NB4 (cell line): ENCODE measurements around the gene CCDC89.

Source experiments
- DNase-seq: peaks from one replicate; pipeline ENCODE4 v3.0.0; 2010; ENCODE audit warnings: low read depth
- H3K4me3 ChIP-seq: one replicate; pipeline ENCODE4 v1.5.1; 2011; ENCODE audit warnings: mild to moderate bottlenecking, low read depth, low read length, moderate library complexity
- MYC ChIP-seq: IDR thresholded peaks from 2 replicates; pipeline ENCODE4 v1.6.1; 2011; ENCODE audit warnings: low read depth, low read length
- POLR2A ChIP-seq: IDR thresholded peaks from 2 replicates; pipeline ENCODE4 v1.6.1; 2011; ENCODE audit warnings: mild to moderate bottlenecking; ENCODE audit not compliant: insufficient read length; ENCODE audit errors: extremely low read depth
- TF ChIP-seq, protein P1 (sequence below): IDR thresholded peaks from 2 replicates; pipeline ENCODE4 v1.6.1; 2011; ENCODE audit warnings: low read depth, low read length
- TF ChIP-seq, protein P2 (sequence below): IDR thresholded peaks from one replicate; pipeline ENCODE4 v1.5.1; 2012; ENCODE audit warnings: low read depth, low read length

Gene CCDC89

DNA sequence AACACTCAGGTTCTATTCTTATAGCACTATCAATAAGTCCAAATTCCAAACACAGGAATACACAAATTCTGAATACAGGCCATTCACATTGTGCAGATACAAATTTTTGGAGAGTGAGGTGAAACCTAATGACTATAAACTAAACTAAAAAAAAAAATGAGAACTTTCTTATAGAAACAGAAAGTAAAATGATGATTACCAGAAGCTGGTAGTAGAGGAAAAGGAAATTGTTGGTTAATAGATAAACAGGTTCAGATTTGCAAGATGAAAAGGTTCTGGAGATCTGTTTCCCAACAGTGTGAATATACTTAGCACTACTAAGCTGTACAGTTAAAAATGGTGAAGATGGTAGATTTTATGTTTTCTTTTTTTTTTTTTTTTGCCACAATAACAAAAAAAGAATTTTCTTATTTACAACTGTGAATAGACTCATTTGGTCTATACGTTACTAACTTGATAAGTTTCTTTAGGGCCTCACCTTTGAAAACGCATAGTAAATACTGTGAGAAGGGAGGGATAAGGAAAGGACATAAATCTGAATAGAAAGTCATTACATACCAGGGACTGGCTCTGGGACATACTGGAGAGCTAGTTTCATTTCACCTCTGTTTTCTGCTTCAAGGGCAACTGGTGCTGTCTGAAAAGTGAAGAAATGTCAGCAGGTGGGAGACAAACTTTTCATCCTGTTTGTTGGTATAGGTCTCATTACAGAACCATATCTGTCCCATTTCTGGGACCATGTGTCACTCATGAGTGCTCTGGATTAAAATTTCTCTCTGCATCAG is 14.2 kb upstream of the CCDC89 start:
- H3K4me3 ChIP-seq: no peak overlapping the region
- DNase-seq: no peak
- TF ChIP-seq, protein P1, sequence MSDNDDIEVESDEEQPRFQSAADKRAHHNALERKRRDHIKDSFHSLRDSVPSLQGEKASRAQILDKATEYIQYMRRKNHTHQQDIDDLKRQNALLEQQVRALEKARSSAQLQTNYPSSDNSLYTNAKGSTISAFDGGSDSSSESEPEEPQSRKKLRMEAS: no peak
- TF ChIP-seq MYC: no peak

DNA sequence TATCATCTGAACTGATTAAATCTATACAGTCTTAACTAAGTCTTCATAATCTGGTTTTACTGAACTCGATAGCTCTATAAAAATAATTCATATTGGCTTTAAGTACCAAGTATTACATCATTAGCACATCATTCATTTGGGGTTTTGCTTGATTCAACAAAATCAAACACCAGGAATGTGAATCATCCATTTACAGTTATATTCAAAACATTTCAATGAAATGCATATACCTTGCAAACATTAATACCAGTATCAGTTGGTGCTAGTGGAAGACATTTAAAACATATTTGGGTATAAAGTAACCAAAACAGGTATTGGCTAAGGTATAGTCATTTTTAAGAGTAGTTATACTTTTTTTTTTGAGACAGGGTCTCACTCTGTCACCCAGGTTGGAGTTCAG is 12.2 kb upstream of the CCDC89 start:
- no peak for DNase-seq
- TF ChIP-seq MYC (no peak), POLR2A (no peak)
- TF ChIP-seq, protein P1: no peak
- TF ChIP-seq, protein P2, sequence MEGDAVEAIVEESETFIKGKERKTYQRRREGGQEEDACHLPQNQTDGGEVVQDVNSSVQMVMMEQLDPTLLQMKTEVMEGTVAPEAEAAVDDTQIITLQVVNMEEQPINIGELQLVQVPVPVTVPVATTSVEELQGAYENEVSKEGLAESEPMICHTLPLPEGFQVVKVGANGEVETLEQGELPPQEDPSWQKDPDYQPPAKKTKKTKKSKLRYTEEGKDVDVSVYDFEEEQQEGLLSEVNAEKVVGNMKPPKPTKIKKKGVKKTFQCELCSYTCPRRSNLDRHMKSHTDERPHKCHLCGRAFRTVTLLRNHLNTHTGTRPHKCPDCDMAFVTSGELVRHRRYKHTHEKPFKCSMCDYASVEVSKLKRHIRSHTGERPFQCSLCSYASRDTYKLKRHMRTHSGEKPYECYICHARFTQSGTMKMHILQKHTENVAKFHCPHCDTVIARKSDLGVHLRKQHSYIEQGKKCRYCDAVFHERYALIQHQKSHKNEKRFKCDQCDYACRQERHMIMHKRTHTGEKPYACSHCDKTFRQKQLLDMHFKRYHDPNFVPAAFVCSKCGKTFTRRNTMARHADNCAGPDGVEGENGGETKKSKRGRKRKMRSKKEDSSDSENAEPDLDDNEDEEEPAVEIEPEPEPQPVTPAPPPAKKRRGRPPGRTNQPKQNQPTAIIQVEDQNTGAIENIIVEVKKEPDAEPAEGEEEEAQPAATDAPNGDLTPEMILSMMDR: no peak
- no peak overlapping the region for H3K4me3 ChIP-seq

DNA sequence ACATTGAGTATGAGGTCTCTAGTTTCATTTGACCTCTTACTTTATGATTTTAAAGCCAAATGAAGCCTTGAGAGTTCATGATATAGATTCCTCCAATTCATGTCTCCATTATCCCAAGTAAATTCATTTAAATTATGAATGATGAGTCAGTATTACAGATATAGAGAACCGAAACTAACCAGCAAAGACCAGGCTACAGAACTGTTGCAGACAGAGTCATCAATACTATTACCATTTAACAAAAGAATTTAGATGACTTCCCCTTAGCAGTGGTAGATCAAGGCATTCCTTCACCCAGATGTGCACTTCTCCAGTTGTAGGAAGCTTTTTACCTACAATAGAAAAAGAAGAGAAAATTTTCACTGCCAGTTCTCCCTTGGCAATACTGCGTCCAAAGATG is 11.8 kb upstream of the CCDC89 start:
- TF ChIP-seq, protein P1: no peak
- no peak for TF ChIP-seq POLR2A
- TF ChIP-seq, protein P2: no peak
- no peak for TF ChIP-seq MYC
- no peak for DNase-seq
- no peak overlapping the region for H3K4me3 ChIP-seq

DNA sequence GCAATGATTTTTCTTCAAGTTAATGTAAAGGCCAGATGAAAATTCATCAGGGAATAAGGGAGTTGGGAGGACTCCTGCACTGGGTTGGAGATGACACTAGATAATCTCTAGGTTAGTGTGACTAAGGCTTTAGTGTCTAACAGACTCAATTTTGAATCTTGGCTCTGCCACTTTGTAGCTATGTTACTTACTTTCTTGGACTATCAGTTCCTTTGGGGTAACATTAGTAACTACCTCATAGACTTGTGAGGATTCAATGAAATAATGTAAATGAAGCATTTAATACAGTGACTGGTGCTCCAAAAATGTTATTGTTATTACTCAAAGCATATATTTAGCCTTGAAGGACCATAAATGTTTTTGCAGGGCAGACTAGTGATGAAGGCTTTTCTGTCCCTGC is 9.6 kb upstream of the CCDC89 start:
- no peak for DNase-seq
- TF ChIP-seq, protein P2: no peak
- TF ChIP-seq, protein P1: no peak
- TF ChIP-seq MYC (no peak), POLR2A (no peak)
- no peak overlapping the region for H3K4me3 ChIP-seq

DNA sequence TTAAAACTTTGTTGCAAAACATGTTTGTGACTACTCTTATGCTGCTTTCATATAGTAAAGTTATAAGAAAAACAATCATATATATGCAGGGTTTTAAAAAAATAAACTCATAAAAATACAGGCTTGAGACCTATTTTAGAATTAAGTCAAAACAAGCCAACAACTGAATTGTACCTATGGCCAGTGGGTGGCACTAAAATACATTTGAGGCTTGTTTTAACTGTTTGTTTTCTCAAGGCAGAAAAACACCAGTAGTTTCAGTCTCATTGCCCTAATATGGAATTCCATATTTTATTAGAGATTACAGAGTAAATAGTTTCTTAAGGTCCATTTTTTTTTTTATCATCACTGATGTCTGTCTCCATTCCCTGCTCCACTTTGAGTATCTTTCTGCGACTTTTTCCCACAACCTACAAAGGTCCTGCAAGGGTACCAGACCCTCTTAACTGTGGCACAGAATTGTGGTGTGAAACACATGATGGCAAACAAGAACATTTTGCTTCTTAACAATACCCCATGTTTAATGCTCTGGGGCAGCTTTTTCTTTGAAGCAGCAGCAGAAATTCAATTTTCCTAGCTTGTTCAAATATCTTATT is 8.5 kb upstream of the CCDC89 start:
- no peak overlapping the region for H3K4me3 ChIP-seq
- TF ChIP-seq, protein P2: peak; percentile 43
- TF ChIP-seq, protein P1: no peak
- no peak for TF ChIP-seq POLR2A
- peak; percentile 8; the same call in 1 of the 2 replicates for TF ChIP-seq MYC
- DNase-seq: peak; percentile 49

DNA sequence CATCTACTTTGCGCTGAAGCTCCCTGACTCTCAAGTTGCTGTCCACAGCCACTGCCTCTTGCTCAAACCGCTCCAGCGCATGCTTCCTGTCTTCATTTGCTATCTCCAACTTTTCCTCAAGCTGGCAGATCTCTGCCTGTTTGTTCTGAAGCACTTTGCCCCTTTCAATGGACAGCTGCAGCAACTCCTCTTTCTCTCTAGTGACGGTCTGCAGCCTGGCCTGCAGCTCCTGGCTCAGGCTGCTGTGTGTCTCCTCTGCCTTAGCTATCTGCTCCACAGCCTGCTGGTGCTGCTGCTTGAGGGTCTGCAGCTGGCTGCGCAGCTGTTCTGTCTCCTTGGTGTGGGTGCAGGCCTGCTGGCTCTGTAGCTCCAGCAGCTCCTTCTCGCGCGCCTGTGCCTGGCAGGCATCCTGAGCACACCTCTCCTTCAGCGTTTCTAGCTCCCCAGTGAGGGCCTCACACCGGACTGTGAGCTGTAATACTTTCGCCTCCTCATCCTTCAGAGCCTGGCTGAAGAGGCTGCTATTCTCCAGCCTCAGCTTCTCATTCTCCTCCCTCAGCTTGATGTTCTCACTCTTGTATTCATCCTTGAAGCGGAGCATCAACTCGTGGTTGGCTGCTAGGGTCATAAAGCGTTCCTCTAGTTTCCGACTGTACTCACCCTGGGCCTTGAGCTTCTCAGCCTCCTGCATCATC is 723 bp downstream of the CCDC89 start:
- no peak overlapping the region for H3K4me3 ChIP-seq
- TF ChIP-seq, protein P2: no peak
- TF ChIP-seq POLR2A (no peak), MYC (no peak)
- TF ChIP-seq, protein P1: no peak
- DNase-seq: no peak
